ENCODE measurements around the gene GNS. TPM values are rescaled to one million over a fixed set of nuclear protein-coding genes. Genes with fewer than 3 reads are reported as not detected.

GNS gene
- total RNA-seq, 1 donor from 2014 or later: 97.2 TPM

DNA sequence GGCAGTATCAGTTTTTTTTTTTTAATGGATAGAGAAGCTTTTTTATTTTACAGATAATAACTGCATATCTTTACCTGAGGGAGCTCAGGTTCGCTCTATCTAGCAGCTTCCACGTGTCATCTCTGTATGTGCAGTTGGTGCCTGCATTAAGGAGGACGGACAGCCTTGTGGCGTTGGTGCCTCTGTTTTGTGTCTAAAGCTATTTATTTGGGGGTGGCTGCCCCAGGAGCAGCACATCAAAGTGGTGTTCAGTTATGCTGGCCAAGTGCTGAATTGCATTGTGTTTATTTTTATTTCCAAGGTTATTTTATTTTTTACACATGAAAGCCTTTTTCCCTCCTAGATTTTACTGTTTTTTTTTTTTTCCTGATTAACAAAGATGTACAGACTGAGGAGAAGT lies 89.2 kb downstream of the GNS start:
- H3K27me3 ChIP-seq (ENCODE audit: low read depth): no peaks in the 10 kb centered on the region
- H3K27ac ChIP-seq (replicated peaks): peak overlapping the region; percentile 74
- peak overlapping the region; percentile 36 for H3K4me3 ChIP-seq
- no peak for DNase-seq
- TF ChIP-seq, protein P1, sequence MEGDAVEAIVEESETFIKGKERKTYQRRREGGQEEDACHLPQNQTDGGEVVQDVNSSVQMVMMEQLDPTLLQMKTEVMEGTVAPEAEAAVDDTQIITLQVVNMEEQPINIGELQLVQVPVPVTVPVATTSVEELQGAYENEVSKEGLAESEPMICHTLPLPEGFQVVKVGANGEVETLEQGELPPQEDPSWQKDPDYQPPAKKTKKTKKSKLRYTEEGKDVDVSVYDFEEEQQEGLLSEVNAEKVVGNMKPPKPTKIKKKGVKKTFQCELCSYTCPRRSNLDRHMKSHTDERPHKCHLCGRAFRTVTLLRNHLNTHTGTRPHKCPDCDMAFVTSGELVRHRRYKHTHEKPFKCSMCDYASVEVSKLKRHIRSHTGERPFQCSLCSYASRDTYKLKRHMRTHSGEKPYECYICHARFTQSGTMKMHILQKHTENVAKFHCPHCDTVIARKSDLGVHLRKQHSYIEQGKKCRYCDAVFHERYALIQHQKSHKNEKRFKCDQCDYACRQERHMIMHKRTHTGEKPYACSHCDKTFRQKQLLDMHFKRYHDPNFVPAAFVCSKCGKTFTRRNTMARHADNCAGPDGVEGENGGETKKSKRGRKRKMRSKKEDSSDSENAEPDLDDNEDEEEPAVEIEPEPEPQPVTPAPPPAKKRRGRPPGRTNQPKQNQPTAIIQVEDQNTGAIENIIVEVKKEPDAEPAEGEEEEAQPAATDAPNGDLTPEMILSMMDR (IDR thresholded peaks at IDR 0.05; ENCODE audit: borderline replicate concordance): no peak
- peaks cover 100% of the 10 kb centered on the region for H3K4me1 ChIP-seq
- intact Hi-C loops (cut with micrococcal nuclease): loop anchor here (10.0 kb wide), 1 partner anchor 55 kb away; the partner anchor contains the start of gene RASSF3
- H3K9me3 ChIP-seq (replicated peaks): no peaks in the 10 kb centered on the region
- no peaks in the 10 kb centered on the region for H3K36me3 ChIP-seq

DNA sequence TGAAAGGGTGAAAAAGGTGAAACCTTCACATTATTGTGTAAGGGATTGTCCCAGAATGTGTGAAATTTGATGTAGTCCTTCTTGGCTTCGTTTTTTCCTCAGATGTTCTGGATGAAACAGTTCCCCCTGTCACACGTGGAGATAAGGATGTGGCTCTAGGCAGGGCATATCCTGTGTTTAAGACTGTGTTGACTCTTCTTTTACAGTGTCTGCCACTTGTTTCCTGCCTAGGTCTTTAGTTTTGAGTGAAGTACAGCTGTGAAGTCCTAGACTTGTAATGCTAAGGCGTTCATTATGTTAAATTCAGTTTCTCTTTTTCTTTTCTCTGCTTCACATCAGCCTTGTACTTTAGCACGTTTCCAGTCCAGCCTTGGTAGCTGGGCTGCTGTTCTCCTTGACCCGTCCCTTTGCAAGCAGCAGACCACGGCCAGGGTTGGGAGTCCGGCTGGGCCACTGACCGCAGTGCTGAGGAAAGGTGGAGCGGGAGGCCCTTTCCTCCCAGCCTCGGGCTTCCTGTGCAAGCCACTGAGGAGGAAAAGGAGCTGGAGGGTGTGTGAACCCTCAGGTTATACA lies 89.8 kb downstream of the GNS start:
- Histone ChIP-seq H3K4me1 (peaks cover 100% of the 10 kb centered on the region), H3K9me3 (replicated peaks) (no peaks in the 10 kb centered on the region), H3K27ac (replicated peaks) (peak overlapping the region; percentile 74), H3K4me3 (peak overlapping the region; percentile 36), H3K27me3 (ENCODE audit: low read depth) (no peaks in the 10 kb centered on the region), H3K36me3 (no peaks in the 10 kb centered on the region)
- peak; percentile 59 for DNase-seq
- TF ChIP-seq, protein P1 (IDR thresholded peaks at IDR 0.05; ENCODE audit: borderline replicate concordance): no peak
- intact Hi-C loops (cut with micrococcal nuclease): no loop called here

DNA sequence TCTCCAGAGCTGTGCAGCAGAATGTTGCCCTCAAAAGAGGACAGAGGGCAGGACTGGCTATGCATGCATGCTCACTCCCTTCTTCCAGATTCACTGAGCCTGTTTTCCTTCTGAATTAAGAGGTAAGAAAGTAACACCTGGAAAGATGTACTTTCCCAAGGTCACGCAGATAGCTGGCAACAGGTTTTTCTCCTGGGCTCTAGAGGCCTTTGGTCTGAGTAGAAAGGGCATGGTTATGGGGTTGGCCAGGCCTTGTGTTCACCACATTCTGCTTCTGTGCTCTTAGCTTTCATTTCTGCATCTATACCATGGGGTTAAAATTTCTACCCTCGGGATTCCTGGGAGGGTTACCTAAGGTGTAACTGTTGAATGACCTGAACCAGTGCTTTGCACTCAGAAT lies 91.4 kb downstream of the GNS start:
- peak overlapping the region; percentile 74 for H3K27ac ChIP-seq (replicated peaks)
- H3K4me1 ChIP-seq: peaks cover 93% of the 10 kb centered on the region
- no peaks in the 10 kb centered on the region for H3K36me3 ChIP-seq
- H3K27me3 ChIP-seq (ENCODE audit: low read depth): no peaks in the 10 kb centered on the region
- no peaks in the 10 kb centered on the region for H3K9me3 ChIP-seq (replicated peaks)
- no peak overlapping the region for H3K4me3 ChIP-seq
- no peak for DNase-seq
- TF ChIP-seq, protein P1 (IDR thresholded peaks at IDR 0.05; ENCODE audit: borderline replicate concordance): no peak
- intact Hi-C loops (cut with micrococcal nuclease): no loop called here

DNA sequence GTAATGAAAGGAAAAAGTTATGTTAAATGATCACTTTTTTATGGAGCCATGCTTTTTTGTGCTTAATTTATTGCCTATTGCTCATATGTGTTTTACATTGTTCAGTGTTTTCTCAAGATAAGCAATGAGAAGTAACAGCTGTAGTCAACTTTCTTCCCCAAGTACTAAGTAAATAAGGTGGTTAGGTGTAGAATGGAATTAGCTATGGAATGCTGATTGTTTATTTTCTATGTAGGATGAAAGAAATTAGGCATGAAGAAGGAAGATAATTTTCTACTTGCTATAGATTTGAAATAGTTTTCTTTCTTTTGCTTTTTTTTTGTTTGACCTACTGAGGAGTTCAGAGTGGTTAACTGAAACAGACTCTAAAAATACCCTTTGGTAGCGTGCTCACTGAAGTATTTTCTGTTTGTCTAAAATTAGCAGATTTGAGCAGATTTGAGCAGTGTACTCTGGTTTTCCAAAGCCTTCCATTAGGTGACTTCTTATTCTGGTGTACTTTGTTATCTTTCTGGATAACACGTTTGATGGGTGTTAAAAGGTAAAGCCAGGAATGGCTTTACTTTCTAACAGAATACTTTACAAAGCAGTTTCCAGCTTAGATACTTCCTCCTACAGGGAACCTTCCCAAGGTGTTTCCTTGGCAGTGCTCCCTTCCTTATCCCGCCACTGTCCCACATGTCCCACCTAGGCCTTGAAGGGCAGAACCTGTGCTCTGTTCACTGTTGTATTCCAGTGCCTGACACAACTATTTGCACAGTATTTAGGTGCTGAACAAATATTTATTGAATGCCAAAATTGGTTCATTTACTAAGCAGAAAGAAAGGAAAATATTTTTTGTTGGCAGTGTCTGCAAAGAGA lies 92.9 kb downstream of the GNS start:
- TF ChIP-seq, protein P1 (IDR thresholded peaks at IDR 0.05; ENCODE audit: borderline replicate concordance): no peak
- Histone ChIP-seq H3K4me1 (peaks cover 81% of the 10 kb centered on the region), H3K4me3 (peak overlapping the region; percentile 13), H3K36me3 (no peaks in the 10 kb centered on the region), H3K27ac (replicated peaks) (peak overlapping the region; percentile 74), H3K9me3 (replicated peaks) (no peaks in the 10 kb centered on the region), H3K27me3 (ENCODE audit: low read depth) (no peaks in the 10 kb centered on the region)
- intact Hi-C loops (cut with micrococcal nuclease): no loop called here
- no peak for DNase-seq

DNA sequence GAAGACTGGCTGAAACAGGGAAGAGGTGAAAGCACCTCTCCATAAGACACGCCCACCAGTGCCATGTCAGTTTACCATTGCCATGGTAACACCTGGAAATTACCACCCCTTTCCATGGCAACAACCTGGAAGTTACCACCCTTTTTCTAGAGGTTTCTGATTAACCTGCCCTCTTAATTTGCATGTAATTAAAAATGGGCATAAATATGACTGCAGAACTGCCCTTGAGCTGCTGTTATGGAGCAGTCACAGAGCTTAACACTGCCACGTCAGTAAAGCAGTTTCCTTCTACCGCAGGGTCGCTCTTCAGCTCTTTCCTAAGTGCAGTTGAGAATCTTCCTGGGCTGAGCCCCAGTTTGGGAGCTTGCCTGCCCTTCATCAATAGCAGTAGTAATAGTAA lies 93.7 kb downstream of the GNS start:
- Histone ChIP-seq H3K27ac (replicated peaks) (peak overlapping the region; percentile 74), H3K27me3 (ENCODE audit: low read depth) (no peaks in the 10 kb centered on the region), H3K36me3 (no peaks in the 10 kb centered on the region), H3K4me1 (peaks cover 76% of the 10 kb centered on the region), H3K9me3 (replicated peaks) (no peaks in the 10 kb centered on the region), H3K4me3 (peak overlapping the region; percentile 13)
- intact Hi-C loops (cut with micrococcal nuclease): no loop called here
- DNase-seq: no peak
- TF ChIP-seq, protein P1 (IDR thresholded peaks at IDR 0.05; ENCODE audit: borderline replicate concordance): no peak

Other genes starting within 250 kb of the GNS start
- 102 TPM for gene RASSF3, start 148.9 kb downstream of the GNS start, total RNA-seq
- 0.77 TPM for gene TBC1D30, start 65.2 kb upstream of the GNS start, total RNA-seq

Data from left ventricle myocardium inferior (tissue), 1 donor.